Adrenal gland (tissue), 5 donors: Measurements from ENCODE around the gene NCK1.
"Not testable (repeated sequence)": the region's sequence is repeated elsewhere in the genome, so short reads cannot be mapped to it uniquely, and the experiment has no call there.

Source experiments
- CTCF ChIP-seq, 6 experiments: fragments of 450-650 bp in 4 of 6; fragments of 200-600 bp in 2 of 6; sonication (generic) in 1 of 6; IDR thresholded peaks; 1 replicate in 5 of 6; 2 replicates in 1 of 6; pipeline versions ENCODE4 v1.5.1 to v1.8.0; 2016 to 2021; ENCODE audit warnings: antibody characterized with exemption in 6 of 6, mild to moderate bottlenecking in 2 of 6, moderate library complexity in 1 of 6
- POLR2A ChIP-seq, 2 donors: fragments of 450-650 bp; IDR thresholded peaks; one replicate each; pipeline ENCODE4 v1.6.1; 2017; ENCODE audit warnings: antibody characterized with exemption in 2 of 2, mild to moderate bottlenecking in 2 of 2, moderate library complexity in 1 of 2
- donor health status: DM: no; HTN: no; CAD: no.

DNA sequence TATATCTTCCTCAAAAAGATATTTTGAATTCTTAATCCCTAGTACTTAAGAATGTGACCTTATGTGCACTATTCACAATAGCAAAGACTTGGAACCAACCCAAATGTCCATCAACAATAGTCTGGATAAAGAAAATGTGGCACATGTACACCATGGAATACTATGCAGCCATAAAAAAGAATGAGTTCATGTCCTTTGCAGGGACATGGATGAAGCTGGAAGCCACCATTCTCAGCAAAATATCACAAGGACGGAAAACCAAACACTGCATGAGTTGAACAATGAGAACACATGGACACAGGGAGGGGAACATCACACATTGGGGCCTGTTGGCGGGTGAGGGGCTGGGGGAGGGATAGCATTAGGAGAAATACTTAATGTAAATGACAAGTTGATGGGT lies 17.5 kb downstream of the NCK1 start:
- TF ChIP-seq CTCF, POLR2A (IDR thresholded peaks at IDR 0.05): not testable (repeated sequence)
